OCI-LY3 (cell line): ENCODE measurements around the gene PRPF40B.

Experiments used
- H2AFZ ChIP-seq: fragments of 200-600, 300-600 bp; shearing (Covaris generic); 2 replicates; pipeline ENCODE4 v1.6.0; 2014; ENCODE audit warnings: antibody characterized with exemption, low read depth, low read length
- H3K27ac ChIP-seq: fragments of 200-600, 300-600 bp; sonication (generic); 2 replicates; pipeline ENCODE4 v1.5.1; 2014; ENCODE audit warnings: mild to moderate bottlenecking, low read length, moderate library complexity, mixed read lengths
- H3K27me3 ChIP-seq: fragments of 200-600, 300-600 bp; sonication (generic); 2 replicates; pipeline ENCODE4 v1.6.1; 2014; ENCODE audit warnings: low read depth, low read length, mixed read lengths
- H3K36me3 ChIP-seq: fragments of 200-600, 300-600 bp; sonication (generic); replicated peaks from 2 replicates; pipeline ENCODE3; 2014; ENCODE audit warnings: low read depth, low read length, mixed read lengths
- H3K4me1 ChIP-seq: fragments of 300-600, 200-600 bp; sonication (generic); 2 replicates; pipeline ENCODE4 v1.6.1; 2014; ENCODE audit warnings: low read length, mixed read lengths
- H3K4me2 ChIP-seq: fragments of 200-600, 300-600 bp; sonication (generic); 2 replicates; pipeline ENCODE4 v1.6.1; 2014; ENCODE audit warnings: low read length, mixed read lengths
- H3K4me3 ChIP-seq: fragments of 300-600, 200-600 bp; sonication (generic); 2 replicates; pipeline ENCODE4 v1.5.1; 2014; ENCODE audit warnings: antibody characterized with exemption, mild to moderate bottlenecking, low read length, moderate library complexity
- H3K79me2 ChIP-seq: fragments of 300-600, 200-600 bp; shearing (Covaris generic); 2 replicates; pipeline ENCODE4 v1.6.1; 2014; ENCODE audit warnings: mild to moderate bottlenecking, low read length, mixed read lengths
- H3K9ac ChIP-seq: fragments of 300-600, 200-600 bp; shearing (Covaris generic); 2 replicates; pipeline ENCODE4 v1.6.0; 2014; ENCODE audit warnings: mild to moderate bottlenecking, low read length, moderate library complexity
- H3K9me3 ChIP-seq: fragments of 200-600, 300-600 bp; shearing (Covaris generic); 2 replicates; pipeline ENCODE4 v1.6.1; 2014; ENCODE audit warnings: low read length, mixed read lengths; ENCODE audit not compliant: insufficient read depth
- H4K20me1 ChIP-seq: fragments of 200-600, 300-600 bp; sonication (generic); 2 replicates; pipeline ENCODE4 v1.6.1; 2016; ENCODE audit warnings: low read length, mixed read lengths; ENCODE audit not compliant: insufficient read depth
- CTCF ChIP-seq: fragments of 200-600, 300-600 bp; sonication (generic); IDR thresholded peaks from 2 replicates; pipeline ENCODE4 v1.5.1; 2014; ENCODE audit warnings: antibody characterized with exemption, low read length, low read depth
- EZH2phosphoT487 ChIP-seq: fragments of 200-600 bp; shearing (Covaris generic); IDR thresholded peaks from 2 replicates; pipeline ENCODE4 v1.6.1; 2018; ENCODE audit warnings: antibody characterized with exemption, mixed run types, low read depth

The PRPF40B gene

GRCh38 chr12:49662998-49663843 is 39.9 kb downstream of the PRPF40B start:
- TF ChIP-seq CTCF = no peak
- TF ChIP-seq EZH2phosphoT487 = no peak
- H3K79me2 ChIP-seq = peaks cover 70% of the 10 kb centered on the region
- no peaks in the 10 kb centered on the region for H3K9me3 ChIP-seq
- H3K4me1 ChIP-seq = peaks cover 74% of the 10 kb centered on the region
- H3K36me3 ChIP-seq = peaks cover 48% of the 10 kb centered on the region
- H3K9ac ChIP-seq = peak overlapping the region; percentile 79
- peak overlapping the region; percentile 64 for H3K4me3 ChIP-seq
- H3K4me2 ChIP-seq = peak overlapping the region; percentile 84
- H3K27ac ChIP-seq = peak overlapping the region; percentile 88
- H3K27me3 ChIP-seq = no peaks in the 10 kb centered on the region
- H2AFZ ChIP-seq = no peak overlapping the region
- H4K20me1 ChIP-seq = no peaks in the 10 kb centered on the region

- Histone ChIP-seq H3K36me3 (peaks cover 49% of the 10 kb centered on the region), H3K9ac (peak overlapping the region; percentile 49; the same call in 1 of the 2 replicates), H3K27ac (peak overlapping the region; percentile 88), H4K20me1 (no peaks in the 10 kb centered on the region), H3K27me3 (no peaks in the 10 kb centered on the region), H3K4me3 (no peak overlapping the region), H3K4me2 (peak overlapping the region; percentile 62), H2AFZ (no peak overlapping the region), H3K79me2 (peaks cover 80% of the 10 kb centered on the region), H3K9me3 (no peaks in the 10 kb centered on the region), H3K4me1 (peaks cover 83% of the 10 kb centered on the region)
- TF ChIP-seq EZH2phosphoT487 (no peak), CTCF (no peak)
These were observed 40.8 kb downstream of the PRPF40B start for GRCh38 chr12:49664167-49664566.

- H3K27me3 ChIP-seq = no peaks in the 10 kb centered on the region
- peaks cover 82% of the 10 kb centered on the region for H3K79me2 ChIP-seq
- no peaks in the 10 kb centered on the region for H3K9me3 ChIP-seq
- H4K20me1 ChIP-seq = no peaks in the 10 kb centered on the region
- H3K9ac ChIP-seq = peak overlapping the region; percentile 49; the same call in 1 of the 2 replicates
- H3K27ac ChIP-seq = peak overlapping the region; percentile 78
- H2AFZ ChIP-seq = no peak overlapping the region
- peaks cover 47% of the 10 kb centered on the region for H3K36me3 ChIP-seq
- peaks cover 88% of the 10 kb centered on the region for H3K4me1 ChIP-seq
- H3K4me3 ChIP-seq = no peak overlapping the region
- TF ChIP-seq CTCF (no peak), EZH2phosphoT487 (no peak)
- H3K4me2 ChIP-seq = peak overlapping the region; percentile 62
These were observed 41.4 kb downstream of the PRPF40B start for GRCh38 chr12:49664591-49665239.

GRCh38 chr12:49665384-49665783 is 42.0 kb downstream of the PRPF40B start:
- H3K9ac ChIP-seq = peak overlapping the region; percentile 49; the same call in 1 of the 2 replicates

More at GRCh38 chr12:49665384-49665783, 42.0 kb downstream of the PRPF40B start:
- Histone ChIP-seq H3K4me1 (peaks cover 95% of the 10 kb centered on the region), H3K9me3 (no peaks in the 10 kb centered on the region), H2AFZ (no peak overlapping the region), H3K4me3 (no peak overlapping the region), H3K79me2 (peaks cover 86% of the 10 kb centered on the region), H3K4me2 (peak overlapping the region; percentile 62), H4K20me1 (no peaks in the 10 kb centered on the region), H3K36me3 (peaks cover 44% of the 10 kb centered on the region), H3K27me3 (no peaks in the 10 kb centered on the region), H3K27ac (peak overlapping the region; percentile 78)
- TF ChIP-seq EZH2phosphoT487 (no peak), CTCF (no peak)
